GM21447 (cell line): ENCODE data around the gene UMAD1.

Source experiments
- ATAC-seq: cut with Tn5 transposase; IDR thresholded peaks from one replicate; pipeline ENCODE4 v1.9.1; 2021; ENCODE audit not compliant: unreplicated experiment

Gene UMAD1

GRCh38 chr7:7870555-7870954 is 230.0 kb downstream of the UMAD1 start:
- no peak for ATAC-seq

GRCh38 chr7:7876419-7876818 is 235.9 kb downstream of the UMAD1 start:
- no peak for ATAC-seq

- no peak for ATAC-seq
Observed at GRCh38 chr7:7881581-7881980, 241.0 kb downstream of the UMAD1 start.

- ATAC-seq: no peak
Observed at GRCh38 chr7:7882888-7883287, 242.3 kb downstream of the UMAD1 start.

- ATAC-seq: no peak
Observed at GRCh38 chr7:7883394-7883793, 242.8 kb downstream of the UMAD1 start.

- ATAC-seq: no peak
Observed at GRCh38 chr7:7884855-7885254, 244.3 kb downstream of the UMAD1 start.

GRCh38 chr7:7889791-7890568 is 249.4 kb downstream of the UMAD1 start:
- ATAC-seq: no peak

- ATAC-seq: no peak
Observed at GRCh38 chr7:7895004-7895650, 254.6 kb downstream of the UMAD1 start.

GRCh38 chr7:7895754-7896153 is 255.2 kb downstream of the UMAD1 start:
- no peak for ATAC-seq

GRCh38 chr7:7897509-7897908 is 257.0 kb downstream of the UMAD1 start:
- ATAC-seq: no peak

- ATAC-seq: no peak
Observed at GRCh38 chr7:7897949-7898515, 257.5 kb downstream of the UMAD1 start.

- ATAC-seq: no peak
Observed at GRCh38 chr7:7902845-7903244, 262.3 kb downstream of the UMAD1 start.

- ATAC-seq: no peak
Observed at GRCh38 chr7:7907306-7907705, 266.8 kb downstream of the UMAD1 start.

GRCh38 chr7:7908622-7909145 is 268.1 kb downstream of the UMAD1 start:
- ATAC-seq: no peak

- ATAC-seq: no peak
Observed at GRCh38 chr7:7909376-7909775, 268.8 kb downstream of the UMAD1 start.

- no peak for ATAC-seq
Observed at GRCh38 chr7:7911369-7912123, 271.0 kb downstream of the UMAD1 start.

- ATAC-seq: no peak
Observed at GRCh38 chr7:7912937-7913336, 272.4 kb downstream of the UMAD1 start.

- no peak for ATAC-seq
Observed at GRCh38 chr7:7913504-7913903, 273.0 kb downstream of the UMAD1 start.

GRCh38 chr7:7914547-7914946 is 274.0 kb downstream of the UMAD1 start:
- ATAC-seq: no peak

- no peak for ATAC-seq
Observed at GRCh38 chr7:7916064-7916463, 275.5 kb downstream of the UMAD1 start.

GRCh38 chr7:7917593-7917992 is 277.0 kb downstream of the UMAD1 start:
- ATAC-seq: no peak
